SH-SY5Y (cell line): ENCODE results near the gene RAPGEF1.

Source experiments
- GATA2 ChIP-seq: IDR thresholded peaks from 2 replicates; pipeline ENCODE4 v1.6.1; 2011; ENCODE audit warnings: mild to moderate bottlenecking, low read depth, low read length
- GATA3 ChIP-seq: IDR thresholded peaks from 2 replicates; pipeline ENCODE4 v1.6.1; 2011; ENCODE audit warnings: low read depth, mild to moderate bottlenecking, low read length, moderate library complexity

DNA sequence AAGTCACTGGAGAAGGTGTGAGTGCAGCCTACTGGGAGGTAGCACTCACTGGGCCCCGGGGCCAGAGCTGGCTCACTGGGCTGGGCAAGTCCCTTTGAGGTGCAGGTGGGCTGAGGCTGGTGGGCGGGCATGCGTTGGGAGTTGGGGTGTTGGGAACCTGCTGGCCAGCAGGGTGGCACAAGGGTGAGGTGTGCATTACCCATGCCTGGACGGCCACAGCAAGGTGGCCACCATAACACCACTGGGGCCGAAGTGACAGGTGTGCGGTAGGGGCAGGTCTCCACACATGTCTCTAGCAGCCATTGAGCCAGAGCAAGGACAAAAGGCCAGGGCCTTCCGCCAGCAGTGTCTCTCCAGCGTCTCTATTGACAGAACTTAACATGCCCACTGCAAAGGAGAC is 172.0 kb downstream of the RAPGEF1 start:
- no peak for TF ChIP-seq GATA2
- no peak for TF ChIP-seq GATA3
